NCI-H1417 (cell line): ENCODE data around the gene SYP.

Experiments used
- DNase-seq, 3 experiments: peaks; one replicate each; lab custom pipeline; 2025; lab: John Stamatoyannopoulos, UW

Gene SYP

DNA sequence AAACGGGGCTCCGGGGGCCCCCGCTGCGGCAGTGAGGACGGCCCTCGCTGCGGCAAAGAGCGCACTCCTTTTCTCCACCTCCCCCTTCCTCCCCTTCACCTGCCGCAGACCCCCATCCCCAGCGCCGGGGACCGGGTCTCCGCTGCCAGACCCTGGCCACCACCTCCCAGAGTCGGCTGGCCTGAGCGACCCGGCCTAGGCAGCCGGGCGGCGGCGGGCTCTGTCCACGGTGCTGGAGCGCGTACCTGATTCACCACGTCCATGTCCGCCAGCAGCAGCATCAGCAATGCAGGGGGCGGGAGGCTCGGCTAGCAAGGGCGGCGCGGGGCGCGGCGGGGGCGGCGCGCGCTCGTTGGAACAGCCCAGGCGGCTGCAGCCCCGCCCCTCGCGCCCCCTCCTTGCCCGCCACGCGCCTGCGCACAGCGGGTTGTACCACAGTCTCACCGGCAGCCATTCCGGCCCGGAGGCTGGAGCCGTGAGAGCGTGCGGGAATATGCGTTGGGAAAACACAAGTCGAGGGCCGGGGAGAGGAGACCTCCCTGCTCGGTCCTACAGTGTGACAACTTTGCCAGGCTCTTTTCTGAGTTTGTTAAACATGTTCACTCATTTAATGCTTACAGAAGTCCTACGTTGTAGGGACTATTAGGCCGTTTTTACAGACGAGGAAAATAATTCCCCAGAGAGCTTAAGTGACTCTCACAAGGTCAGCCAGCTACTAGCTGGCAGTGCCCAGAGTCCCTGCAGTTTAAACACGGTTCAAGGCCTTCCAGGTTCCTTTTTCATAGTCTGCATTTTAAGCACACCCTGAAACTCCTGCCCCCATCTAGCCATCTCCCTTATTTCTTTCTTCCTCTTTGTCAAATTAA, at the start of gene SYP:
SYP (minus strand) TSS at position 288 of the 866 bp plus-strand sequence; CDS start at position 281, 7 bp downstream.
- peak; percentile 66 to 89 (median 88) for DNase-seq

DNA sequence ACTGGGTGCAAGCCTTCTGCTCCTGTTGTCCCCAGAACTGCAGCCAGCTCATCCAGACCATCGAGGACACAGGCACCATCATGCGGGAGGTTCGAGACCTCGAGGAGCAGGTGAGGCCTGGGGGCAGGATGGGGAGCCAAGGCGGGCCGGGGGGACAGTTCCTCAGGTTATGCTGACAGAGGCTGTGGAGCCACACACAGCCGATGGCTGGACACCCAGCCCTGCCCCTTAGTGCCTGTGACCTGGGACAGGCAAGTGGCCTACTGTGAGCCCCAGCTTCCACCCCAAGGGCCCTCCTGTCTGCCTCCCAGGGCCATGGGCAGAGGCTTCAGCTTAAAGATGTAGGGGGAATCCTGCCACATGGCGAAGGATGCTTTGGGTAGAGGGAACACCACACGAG, 49.6 kb upstream of the SYP start:
- DNase-seq = no peak

DNA sequence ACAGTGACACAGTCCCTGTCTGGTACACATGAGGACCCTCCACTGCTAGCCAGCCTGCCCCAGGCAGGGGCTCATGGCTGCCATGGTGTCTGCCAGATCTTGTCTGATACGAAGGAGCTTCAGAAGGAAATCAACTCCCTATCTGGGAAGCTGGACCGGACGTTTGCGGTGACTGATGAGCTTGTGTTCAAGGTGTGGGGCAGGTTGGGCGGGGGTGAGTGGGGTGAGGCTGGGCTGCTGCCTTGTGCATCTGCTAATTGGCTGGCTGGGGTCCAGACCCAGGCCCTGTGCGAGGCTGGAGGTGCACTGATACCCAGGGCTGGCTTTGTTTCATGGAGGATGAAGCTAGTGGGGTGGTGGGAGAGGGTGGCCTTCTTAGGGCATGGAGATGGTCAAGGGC, 49.1 kb upstream of the SYP start:
- DNase-seq = no peak

DNA sequence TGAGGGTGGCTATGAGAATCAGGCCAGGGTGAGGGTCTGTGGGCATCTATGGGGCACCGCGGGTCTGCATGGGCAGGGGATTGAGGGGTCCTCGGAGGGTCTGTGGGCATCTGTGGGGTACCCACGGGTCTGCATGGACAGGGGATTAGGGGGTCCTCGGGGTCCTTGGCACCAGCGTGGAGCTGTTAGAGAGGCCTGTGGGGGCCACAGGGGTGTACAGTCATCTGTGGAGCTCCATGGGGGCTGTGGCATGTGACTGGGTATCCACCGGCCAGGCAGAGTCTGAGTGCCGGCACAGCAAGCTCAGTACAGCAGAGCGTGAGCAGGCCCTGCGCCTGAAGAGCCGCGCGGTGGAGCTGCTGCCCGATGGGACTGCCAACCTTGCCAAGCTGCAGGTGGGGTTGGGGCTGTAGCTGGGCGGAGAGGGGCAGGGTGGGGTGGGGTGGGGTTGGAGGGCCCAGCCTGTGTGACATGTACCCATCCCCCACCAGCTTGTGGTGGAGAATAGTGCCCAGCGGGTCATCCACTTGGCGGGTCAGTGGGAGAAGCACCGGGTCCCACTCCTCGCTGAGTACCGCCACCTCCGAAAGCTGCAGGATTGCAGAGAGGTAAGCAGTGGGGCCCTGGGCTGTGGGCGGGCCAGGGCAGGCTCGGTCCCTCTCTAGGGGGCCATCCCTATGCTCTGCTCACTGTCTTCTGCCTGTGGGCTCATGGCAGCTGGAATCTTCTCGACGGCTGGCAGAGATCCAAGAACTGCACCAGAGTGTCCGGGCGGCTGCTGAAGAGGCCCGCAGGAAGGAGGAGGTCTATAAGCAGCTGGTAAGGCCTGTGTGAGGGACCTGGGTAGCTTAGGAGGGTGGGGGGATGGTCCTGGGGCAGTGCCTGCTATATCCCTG, 48.2 kb upstream of the SYP start:
- no peak for DNase-seq

DNA sequence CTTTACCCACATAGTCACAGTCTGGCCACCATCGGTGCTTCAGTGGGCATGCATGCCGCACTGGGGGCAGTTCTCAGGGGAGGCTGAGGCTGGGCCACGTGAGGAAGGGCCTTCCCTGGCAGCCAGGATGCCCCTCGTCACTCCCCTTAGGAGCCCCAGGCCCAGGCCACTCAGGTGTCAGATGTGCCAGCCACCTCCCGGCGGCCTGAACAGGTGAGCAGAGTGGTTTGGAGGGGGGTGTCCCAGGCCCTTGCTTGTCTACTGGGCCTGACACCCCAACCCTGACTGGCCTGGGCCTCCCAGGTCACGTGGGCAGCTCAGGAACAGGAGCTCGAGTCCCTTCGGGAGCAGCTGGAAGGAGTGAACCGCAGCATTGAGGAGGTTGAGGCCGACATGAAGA, 47.4 kb upstream of the SYP start:
- no peak for DNase-seq

DNA sequence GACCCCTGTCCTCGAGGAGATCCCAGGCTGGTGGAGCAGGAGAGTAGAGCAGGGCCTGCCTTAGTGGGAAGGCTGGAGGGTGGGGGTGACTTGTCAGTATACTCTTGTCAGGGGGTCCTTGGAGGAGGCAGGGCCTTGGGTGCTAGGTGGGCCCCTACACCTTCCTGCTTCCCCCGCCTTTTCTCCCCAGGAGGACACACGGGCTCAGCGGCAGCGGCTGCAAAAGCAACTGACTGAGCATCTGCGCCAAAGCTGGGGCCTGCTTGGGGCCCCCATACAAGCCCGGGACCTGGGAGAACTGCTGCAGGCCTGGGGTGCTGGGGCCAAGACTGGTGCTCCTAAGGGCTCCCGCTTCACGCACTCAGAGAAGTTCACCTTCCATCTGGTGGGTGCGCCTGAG, 46.5 kb upstream of the SYP start:
- DNase-seq = no peak

DNA sequence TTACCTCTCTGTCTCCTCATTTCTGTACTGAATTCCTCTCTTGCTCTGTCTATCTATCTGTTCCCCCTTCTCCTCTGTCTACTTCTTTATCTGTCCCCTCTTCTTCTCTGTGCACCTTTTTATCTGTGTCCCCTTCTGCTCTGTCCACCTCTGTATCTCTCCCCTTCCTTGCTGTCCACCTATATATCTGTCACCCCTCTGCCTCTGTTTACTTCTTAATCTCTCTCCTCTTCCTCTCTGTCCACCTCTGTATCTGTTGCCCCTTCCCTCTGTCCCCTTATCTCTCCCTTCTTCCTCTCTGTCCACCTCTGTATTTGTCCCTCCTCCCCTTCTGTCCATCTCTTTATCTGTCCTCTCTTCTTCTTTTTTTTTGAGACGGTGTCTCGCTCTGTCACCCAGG, 44.2 kb upstream of the SYP start:
- no peak for DNase-seq

DNA sequence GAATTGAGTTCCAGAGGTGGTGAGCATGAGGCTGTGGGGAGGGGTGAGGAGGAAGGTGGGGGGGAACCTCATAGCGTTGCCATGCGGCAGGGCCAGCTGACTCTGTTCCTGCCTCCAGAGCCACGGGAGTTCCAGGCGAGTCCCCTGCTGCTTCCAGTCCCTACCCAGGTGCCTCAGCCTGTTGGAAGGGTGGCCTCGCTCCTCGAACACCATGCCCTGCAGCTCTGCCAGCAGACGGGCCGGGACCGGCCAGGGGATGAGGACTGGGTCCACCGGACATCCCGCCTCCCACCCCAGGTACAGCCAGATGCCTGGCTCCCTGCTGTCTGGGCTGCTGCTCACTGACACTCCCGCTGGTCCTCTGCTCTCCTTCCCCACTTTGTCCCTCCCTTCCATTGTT, 43.2 kb upstream of the SYP start:
- no peak for DNase-seq

DNA sequence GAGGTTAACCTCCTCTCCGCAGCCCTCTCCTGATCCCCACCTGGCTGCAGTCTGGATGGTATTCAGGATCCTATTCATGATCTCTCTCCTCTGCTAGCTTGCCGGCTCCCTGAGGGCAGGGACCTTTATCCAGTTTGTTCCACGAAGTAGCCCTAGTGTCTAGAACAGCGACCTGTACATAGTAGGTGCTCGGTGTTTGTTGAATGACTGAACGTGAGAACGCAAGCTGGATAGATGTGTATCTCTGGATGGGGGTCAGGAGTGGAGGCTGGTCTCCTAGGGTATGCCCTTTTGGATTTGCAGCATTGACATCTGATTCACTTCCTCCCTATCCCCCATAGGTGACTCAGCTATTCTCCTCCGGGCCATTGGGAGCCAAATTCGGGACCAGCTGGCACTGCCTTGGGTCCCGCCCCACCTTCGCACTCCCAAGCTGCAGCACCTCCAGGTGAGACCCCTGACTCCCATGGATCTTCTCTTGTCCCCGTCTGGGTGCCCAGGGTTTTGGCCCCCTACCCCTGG, 42.6 kb upstream of the SYP start:
- DNase-seq = no peak

DNA sequence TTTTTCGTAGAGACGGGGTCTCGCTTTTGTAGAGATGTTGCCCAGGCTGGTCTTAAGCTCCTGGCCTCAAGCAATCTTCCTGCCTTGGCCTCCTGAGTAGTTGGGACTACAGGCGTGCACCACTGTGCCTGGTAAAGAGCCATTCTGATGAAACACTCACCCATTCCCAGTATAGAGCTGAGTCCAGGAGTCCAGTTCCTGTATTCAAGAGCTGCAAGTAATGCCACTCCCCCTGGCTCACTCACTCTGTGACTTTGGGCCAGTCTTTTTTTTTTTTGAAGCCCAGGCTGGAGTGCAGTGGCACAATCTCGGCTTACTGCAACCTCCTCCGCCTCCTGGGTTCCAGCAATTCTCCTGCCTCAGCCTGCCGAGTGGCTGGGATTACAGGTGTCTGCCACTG, 38.7 kb upstream of the SYP start:
- no peak for DNase-seq

DNA sequence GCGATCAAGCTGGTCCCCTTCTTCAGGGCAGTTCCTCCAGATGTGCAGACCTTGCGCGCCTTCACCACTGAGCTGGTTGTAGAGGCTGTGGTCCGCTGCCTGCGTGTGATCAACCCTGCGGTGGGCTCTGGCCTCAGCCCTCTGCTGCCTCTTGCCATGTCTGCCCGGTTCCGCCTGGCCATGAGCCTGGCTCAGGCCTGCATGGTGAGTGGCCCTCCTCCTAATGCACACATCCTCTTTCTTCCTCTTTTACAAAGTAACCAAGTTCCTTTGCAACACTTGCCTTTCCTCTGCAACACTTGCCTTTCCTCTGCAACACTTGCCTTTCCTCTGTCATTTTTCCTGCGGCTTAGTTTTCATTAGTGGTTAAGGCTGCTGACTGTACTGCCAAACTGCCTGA, 37.1 kb upstream of the SYP start:
- DNase-seq = no peak

DNA sequence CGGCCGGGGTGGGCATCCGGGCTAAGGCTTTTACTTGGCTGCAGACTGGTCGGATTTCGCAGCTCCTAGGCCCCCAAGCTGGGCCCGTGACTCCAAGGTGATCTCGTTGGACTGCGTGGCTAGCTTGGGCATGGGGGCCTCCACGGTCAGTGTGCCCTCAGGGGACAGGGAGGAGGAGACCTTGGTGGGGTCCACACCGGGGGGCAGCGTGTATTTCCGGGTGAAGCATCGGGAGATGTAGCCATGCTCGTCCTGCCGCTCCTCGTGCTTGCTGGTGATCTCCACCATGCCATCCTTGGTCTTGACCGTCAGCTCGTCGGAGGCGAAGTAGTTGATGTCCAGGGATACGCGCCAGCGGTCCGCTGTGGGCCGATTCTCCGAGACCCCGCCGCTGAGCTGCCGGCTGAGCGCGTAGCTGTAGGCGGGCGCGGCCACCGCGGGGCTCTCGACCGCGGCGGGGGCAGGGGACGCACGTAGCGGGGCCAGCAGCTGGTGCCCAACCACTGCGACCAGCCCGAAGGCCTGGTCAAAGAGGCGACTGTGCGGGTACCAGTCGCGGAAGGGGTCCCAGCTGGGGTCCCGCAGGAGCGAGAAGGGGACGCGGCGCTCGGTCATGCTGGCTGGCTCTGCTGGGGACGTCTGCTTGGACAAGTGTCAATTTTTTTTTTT, 34.0 kb upstream of the SYP start:
- no peak for DNase-seq

DNA sequence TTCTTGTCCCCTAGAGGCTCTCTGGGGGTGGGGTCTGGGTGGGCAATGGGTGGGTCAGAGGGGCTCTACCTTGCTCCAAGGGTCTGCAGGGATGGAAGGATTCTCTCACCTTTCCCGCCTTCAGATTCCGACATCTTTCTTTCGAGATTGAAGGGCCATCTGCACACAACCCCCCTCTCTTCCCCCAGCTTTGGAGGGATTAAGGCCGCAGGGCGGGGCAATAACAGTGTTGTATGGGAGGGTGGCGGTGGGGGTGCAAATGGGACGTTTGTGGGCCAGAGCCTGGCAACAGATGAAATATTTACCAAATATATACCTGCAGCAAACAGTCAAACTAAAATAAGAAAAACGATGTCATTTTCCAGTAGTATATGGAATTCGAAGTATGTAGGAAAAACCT, 33.2 kb upstream of the SYP start, which contains the start of gene CACNA1F:
CACNA1F (minus strand) TSS at position 165 of the 400 bp plus-strand sequence; CDS start at position 134, 31 bp downstream.
- DNase-seq = no peak

DNA sequence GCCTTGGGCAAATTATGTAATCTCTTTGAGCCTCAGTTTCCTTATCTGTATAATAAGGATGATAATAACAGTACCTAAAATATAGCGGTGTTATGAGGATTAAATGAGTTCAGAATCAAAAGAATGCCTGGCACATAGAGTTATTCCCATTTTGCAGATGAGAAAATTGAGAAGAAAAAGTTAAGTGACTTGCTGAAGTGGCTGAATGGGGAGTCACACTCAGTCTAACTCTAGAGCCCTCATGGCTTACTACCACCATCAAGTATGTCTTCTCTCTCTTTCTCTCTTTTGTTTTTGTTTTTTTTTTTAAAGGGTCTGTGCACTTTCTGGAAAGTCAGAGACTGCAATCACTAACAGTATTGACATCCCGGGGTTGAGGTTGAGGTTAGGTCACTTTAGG, 32.5 kb upstream of the SYP start:
- no peak for DNase-seq

DNA sequence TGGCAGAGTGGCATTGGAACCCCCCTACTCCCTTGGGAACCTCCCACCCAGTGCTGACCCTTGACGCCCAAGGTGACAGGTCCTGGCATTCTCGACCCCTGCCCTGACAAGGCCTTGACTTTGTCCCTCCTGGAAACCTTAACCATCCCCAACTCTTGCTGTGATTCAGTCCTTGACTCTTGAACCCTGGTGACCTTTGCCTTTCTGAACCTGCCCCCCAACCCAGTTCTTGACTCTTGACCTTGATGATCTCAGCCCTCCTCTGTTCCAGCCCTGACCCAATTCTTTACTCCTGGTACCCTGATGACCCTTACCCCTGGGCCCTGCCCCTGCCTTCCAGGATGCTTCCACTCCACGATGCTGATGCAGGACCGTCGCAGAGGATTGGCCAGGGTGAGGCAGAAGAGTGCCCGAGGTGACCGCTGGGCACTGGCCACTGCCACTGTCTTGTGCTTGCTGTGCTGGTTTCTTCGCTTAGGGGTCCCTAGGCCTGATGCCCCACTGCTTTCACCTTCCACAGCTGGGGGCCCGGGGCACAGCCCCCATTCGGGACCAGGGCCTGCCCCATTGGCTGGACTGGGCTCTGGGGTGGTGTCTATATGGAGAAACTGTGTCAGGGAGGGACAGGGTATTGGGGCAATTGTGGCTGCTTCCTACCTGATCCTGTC, 31.5 kb upstream of the SYP start:
- no peak for DNase-seq

DNA sequence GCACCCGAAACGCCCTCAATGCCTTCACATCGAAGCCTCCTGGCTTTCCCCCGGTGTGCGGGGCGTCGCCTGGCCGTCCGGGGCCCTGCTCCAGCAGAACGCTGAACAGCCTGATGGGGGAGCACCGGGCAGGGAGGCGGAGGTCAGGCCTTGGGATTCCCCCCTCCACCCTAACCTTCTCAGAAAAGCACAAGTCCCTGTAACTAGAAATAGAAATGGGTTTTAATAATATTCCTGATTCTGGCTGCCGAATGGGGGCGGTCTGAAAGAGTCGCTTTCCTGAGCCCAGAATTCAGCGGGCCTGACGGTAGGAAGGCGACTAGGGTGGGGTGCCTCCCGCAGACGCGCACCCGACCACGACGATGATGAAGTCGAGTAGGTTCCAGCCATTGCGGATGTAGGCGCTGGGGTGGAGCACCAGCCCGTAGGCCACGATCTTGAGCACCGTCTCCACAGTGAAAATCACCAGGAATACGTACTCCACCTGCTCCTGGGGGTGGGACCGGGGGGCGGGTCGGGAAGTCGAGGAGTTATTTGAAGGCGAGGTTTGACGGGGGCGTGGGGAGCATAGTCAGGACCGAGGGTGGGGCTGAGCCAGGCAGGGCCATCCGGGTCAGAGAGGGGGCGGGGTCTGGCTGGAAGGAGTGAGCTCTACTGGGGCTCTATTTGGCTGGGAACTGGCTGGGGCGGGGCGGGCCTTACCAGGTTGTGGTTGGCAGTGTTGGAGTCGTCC, 30.7 kb upstream of the SYP start:
- no peak for DNase-seq

DNA sequence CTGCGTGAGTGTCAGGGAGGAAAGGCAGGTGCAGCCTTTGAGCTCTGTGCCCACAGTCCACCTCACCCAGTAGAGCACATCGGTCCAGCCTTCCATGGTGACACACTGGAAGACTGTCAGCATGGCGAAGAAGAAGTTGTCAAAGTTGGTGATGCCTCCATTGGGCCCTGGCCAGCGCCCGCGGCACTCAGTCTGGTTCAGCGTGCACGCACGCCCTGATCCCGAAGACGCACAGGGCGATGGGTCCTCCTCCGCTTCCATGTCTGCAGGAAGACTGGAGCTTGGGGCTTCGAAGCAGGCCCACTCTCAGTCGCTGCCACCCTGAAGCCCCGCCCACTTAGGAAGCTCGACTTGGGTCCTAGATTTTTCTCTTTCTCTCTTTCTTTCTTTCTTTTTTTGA, 28.2 kb upstream of the SYP start:
- no peak for DNase-seq

DNA sequence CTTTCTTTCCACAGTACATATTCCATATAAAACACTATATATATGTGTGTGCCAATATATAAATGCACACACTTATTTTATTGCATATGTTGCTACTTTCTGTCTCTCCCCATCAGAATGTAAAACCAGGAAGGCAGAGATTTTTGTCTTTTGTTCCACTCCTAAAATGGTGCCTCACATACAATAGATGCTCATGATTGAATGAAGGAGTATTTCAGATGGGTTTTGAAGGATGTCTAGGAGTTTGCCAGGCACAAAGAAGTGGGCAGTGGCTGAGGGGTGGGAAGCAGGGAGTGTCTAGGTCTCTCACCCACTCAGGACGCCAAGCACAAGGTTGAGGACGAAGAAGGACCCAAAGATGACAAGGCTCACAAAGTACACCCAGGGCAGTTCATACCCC, 27.7 kb upstream of the SYP start:
- DNase-seq = no peak

DNA sequence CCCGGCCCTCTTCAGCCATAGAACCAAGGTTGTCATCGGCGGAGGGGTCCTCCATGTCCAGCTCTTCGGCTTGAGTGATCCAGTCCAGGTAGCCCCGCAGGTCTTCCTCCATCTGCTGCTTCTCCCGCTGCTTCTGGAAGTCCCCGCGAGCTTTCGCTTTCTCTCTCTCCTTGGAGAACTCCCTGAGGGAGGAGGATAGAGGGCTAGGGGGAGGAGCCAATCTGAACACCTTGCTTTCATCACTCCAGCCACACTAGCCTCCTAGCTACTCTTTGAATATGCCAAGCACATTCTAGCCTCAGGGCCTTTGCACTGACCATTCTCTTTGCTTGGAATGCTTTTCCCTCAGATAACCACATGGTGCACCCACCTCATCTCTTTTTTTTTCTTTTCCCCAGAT, 27.0 kb upstream of the SYP start:
- no peak for DNase-seq

DNA sequence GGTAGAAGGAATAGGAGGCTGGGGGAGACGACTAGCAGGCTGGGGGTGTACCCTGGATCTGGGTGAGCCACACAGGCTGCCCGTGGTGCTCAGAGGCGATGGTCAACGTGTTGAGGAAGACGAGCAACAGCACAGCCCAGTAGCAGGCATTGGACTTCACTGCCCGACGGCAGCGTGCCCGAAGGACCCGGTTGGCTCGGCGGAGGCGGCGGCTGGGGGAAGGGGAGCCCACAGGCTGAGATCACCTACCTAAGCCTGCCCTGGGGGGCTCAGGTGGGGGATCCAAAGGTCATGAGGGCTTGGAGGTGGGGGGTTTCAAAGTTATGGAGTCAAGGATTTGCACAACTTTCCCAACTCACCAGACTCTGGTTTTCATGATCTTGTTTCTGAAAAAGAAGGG, 25.9 kb upstream of the SYP start:
- DNase-seq = no peak

DNA sequence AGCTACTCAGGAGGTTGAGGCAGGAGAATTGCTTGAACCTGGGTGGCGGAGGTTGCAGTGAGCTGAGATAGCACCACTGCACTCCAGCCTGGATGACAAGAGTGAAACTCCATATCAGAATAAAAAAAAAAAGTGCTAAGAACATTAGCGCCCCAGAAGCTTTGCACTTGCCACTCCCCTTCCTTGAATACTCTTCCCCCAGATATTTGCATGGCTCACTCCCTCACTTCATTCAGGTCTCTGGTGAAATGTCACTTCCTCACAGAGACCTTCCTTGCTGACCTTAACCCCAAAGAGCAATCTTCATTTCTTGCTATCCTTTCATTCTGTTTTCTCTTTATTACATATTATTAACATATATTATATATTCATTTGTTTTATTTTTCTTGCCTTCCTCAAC, 21.9 kb upstream of the SYP start:
- DNase-seq = no peak
